ENCODE measurements around the gene NECTIN2. TPM values are rescaled to one million over a fixed set of nuclear protein-coding genes. Genes with fewer than 3 reads are reported as not detected.

The NECTIN2 gene
- total RNA-seq, 1 experiment from 2014 or later: 115 TPM

- no TSS peak for BruUV-seq (replicated peaks)
- no peaks in the 10 kb centered on the region for H3K36me3 ChIP-seq (ENCODE audit: low read depth)
- POLR2A ChIA-PET (ENCODE audit: unreplicated experiment): interaction anchor here (0.6 to 1.0 kb wide), 7 partner anchors 37 to 1177 kb away, joined by 4 to 36 read pairs (median 11); no protein-coding TSS in a partner anchor
- CTCF ChIA-PET: interaction anchor here (0.6 to 1.0 kb wide), 5 partner anchors 41 to 257 kb away, joined by 3 to 30 read pairs (median 4); no protein-coding TSS in a partner anchor
- H3F3A ChIP-seq (ENCODE audit: insufficient read depth, low read depth): peaks cover 40% of the 10 kb centered on the region
- peaks cover 17% of the 10 kb centered on the region for H3K4me1 ChIP-seq (replicated peaks; ENCODE audit: insufficient read depth)
- no peak for TF ChIP-seq CTCF (conservative IDR thresholded peaks at IDR 0.05)
- no peak for TF ChIP-seq EZH2 (IDR thresholded peaks at IDR 0.05; ENCODE audit: low read depth)
- H3K4me2 ChIP-seq: peak overlapping the region; percentile 77
- peaks cover 22% of the 10 kb centered on the region for H4K20me1 ChIP-seq (ENCODE audit: insufficient read depth)
- no peak for DNase-seq
- H3K27me3 ChIP-seq (ENCODE audit: insufficient read depth, low read depth): no peaks in the 10 kb centered on the region
- H3K79me2 ChIP-seq (ENCODE audit: low read depth): peaks cover 39% of the 10 kb centered on the region
- H3K27ac ChIP-seq: peak overlapping the region; percentile 86
- H3K9me3 ChIP-seq (ENCODE audit: insufficient read depth, low read depth): no peaks in the 10 kb centered on the region
- intact Hi-C loops (cut with micrococcal nuclease; ENCODE audit: unreplicated experiment): loop anchor here (2.0 to 5.0 kb wide), 4 partner anchors 60 to 258 kb away; no protein-coding TSS in a partner anchor
- H3K9me2 ChIP-seq (ENCODE audit: insufficient read depth): no peaks in the 10 kb centered on the region
- H3K4me3 ChIP-seq: peak overlapping the region; percentile 83; the same call in 1 of the 2 replicates
- H2AFZ ChIP-seq: peak overlapping the region; percentile 88
These were observed 848 bp upstream of the NECTIN2 start for GRCh38 chr19:44845286-44845611.

GRCh38 chr19:44846455-44847143 is 502 bp downstream of the NECTIN2 start:
- H3K9me2 ChIP-seq (ENCODE audit: insufficient read depth): no peaks in the 10 kb centered on the region
- POLR2A ChIA-PET (ENCODE audit: unreplicated experiment): interaction anchor here (0.6 to 0.7 kb wide), 2 partner anchors 55 to 325 kb away, joined by 3 read pairs; no protein-coding TSS in a partner anchor
- peak overlapping the region; percentile 73; the same call in 1 of the 2 replicates for H2AFZ ChIP-seq
- H3K36me3 ChIP-seq (ENCODE audit: low read depth): no peaks in the 10 kb centered on the region
- TSS peak; percentile 68 for BruUV-seq (replicated peaks)
- no peaks in the 10 kb centered on the region for H3K27me3 ChIP-seq (ENCODE audit: insufficient read depth, low read depth)
- H3K4me2 ChIP-seq: peak overlapping the region; percentile 91
- peaks cover 32% of the 10 kb centered on the region for H4K20me1 ChIP-seq (ENCODE audit: insufficient read depth)
- H3F3A ChIP-seq (ENCODE audit: insufficient read depth, low read depth): peaks cover 40% of the 10 kb centered on the region
- H3K27ac ChIP-seq: peak overlapping the region; percentile 77
- DNase-seq: peak in 1 of 2 experiments; percentile 20
- H3K9me3 ChIP-seq (ENCODE audit: insufficient read depth, low read depth): no peaks in the 10 kb centered on the region
- intact Hi-C loops (cut with micrococcal nuclease; ENCODE audit: unreplicated experiment): loop anchor here (1.0 to 5.0 kb wide), 3 partner anchors 44 to 259 kb away; partner anchors contain the start of gene CLPTM1
- H3K79me2 ChIP-seq (ENCODE audit: low read depth): peaks cover 53% of the 10 kb centered on the region
- TF ChIP-seq CTCF (conservative IDR thresholded peaks at IDR 0.05) (no peak), EZH2 (IDR thresholded peaks at IDR 0.05; ENCODE audit: low read depth) (no peak)
- CTCF ChIA-PET: interaction anchor here (1.0 kb wide), 1 partner anchor 57 kb away, joined by 3 read pairs; no protein-coding TSS in a partner anchor
- H3K4me3 ChIP-seq: peak overlapping the region; percentile 72
- H3K4me1 ChIP-seq (replicated peaks; ENCODE audit: insufficient read depth): peaks cover 17% of the 10 kb centered on the region

GRCh38 chr19:44847144-44848035 is 1.3 kb downstream of the NECTIN2 start:
- no peaks in the 10 kb centered on the region for H3K9me3 ChIP-seq (ENCODE audit: insufficient read depth, low read depth)
- peaks cover 39% of the 10 kb centered on the region for H4K20me1 ChIP-seq (ENCODE audit: insufficient read depth)
- peak overlapping the region; percentile 77 for H3K27ac ChIP-seq
- H3K27me3 ChIP-seq (ENCODE audit: insufficient read depth, low read depth): no peaks in the 10 kb centered on the region
- H3K9me2 ChIP-seq (ENCODE audit: insufficient read depth): no peaks in the 10 kb centered on the region
- H3K4me1 ChIP-seq (replicated peaks; ENCODE audit: insufficient read depth): peaks cover 17% of the 10 kb centered on the region
- H3F3A ChIP-seq (ENCODE audit: insufficient read depth, low read depth): peaks cover 34% of the 10 kb centered on the region
- peak overlapping the region; percentile 72 for H3K4me3 ChIP-seq
- peak; percentile 71 to 80 for DNase-seq
- H3K36me3 ChIP-seq (ENCODE audit: low read depth): no peaks in the 10 kb centered on the region
- H2AFZ ChIP-seq: peak overlapping the region; percentile 7; the same call in 1 of the 2 replicates
- H3K79me2 ChIP-seq (ENCODE audit: low read depth): peaks cover 59% of the 10 kb centered on the region
- peak overlapping the region; percentile 91 for H3K4me2 ChIP-seq
- ChIA-PET CTCF (interaction anchor here (0.6 to 1.0 kb wide), 2 partner anchors 32 to 121 kb away, joined by 3 to 5 read pairs; no protein-coding TSS in a partner anchor), POLR2A (ENCODE audit: unreplicated experiment) (interaction anchor here (0.6 to 0.7 kb wide), 2 partner anchors 60 to 631 kb away, joined by 3 to 4 read pairs; no protein-coding TSS in a partner anchor)
- intact Hi-C loops (cut with micrococcal nuclease; ENCODE audit: unreplicated experiment): loop anchor here (1.0 to 5.0 kb wide), 2 partner anchors 43 to 260 kb away; no protein-coding TSS in a partner anchor
- TF ChIP-seq CTCF (conservative IDR thresholded peaks at IDR 0.05) (no peak), EZH2 (IDR thresholded peaks at IDR 0.05; ENCODE audit: low read depth) (no peak)
- BruUV-seq (replicated peaks): TSS peak; percentile 94
